HG03521 (cell line): ENCODE data around the gene YWHAG.
"Not testable (repeated sequence)": the region's sequence is repeated elsewhere in the genome, so short reads cannot be mapped to it uniquely, and the experiment has no call there.

Source experiments
- ATAC-seq: cut with Tn5 transposase; IDR thresholded peaks from one replicate; pipeline ENCODE4 v1.9.1; 2021; ENCODE audit warnings: mild to moderate bottlenecking, moderate library complexity; ENCODE audit not compliant: unreplicated experiment

YWHAG gene

DNA sequence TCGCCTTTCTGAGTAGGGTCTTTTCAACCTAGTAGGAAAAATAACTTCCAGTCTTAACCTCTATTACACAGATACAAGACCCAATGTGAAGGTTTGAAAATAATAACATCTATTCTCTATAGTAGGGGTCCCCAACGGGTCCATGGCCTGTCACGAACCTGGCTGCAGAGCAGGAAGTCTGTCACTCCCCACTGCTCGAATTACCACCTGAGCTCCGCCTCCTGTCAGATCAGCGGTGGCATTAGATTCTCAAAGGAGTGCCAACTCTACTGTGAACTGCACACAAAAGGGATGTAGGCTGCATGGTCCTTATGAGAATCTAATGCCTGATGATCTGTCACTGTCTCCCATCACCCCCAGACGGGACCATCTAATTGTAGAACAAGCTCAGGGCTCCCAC, 7.4 kb downstream of the YWHAG start:
- no peak for ATAC-seq

DNA sequence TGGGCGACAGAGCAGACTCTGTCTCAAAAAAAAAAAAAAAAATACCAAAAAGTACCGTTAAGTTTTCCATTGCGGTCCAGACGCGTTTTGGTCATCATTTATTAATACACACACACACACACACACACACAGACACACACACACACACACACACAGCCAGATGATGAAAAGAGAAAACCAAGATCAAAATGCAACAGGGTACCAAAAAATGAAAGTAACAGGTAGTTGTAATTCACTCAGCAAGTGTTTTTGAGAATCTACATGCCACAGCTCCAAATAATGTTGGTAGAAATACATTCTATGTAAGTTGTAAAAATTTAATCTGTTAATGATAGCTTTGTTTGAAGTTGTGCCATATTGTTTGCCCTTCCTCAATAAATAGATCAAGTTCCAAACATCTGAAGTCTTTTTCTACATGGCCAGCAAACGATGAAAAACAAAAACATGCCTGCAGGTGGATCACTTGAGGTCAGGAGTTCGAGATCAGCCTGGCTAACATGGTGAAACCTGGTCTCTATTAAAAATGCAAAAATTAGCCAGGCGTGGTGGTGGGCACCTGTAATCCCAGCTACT, 9.4 kb downstream of the YWHAG start:
- no peak for ATAC-seq

DNA sequence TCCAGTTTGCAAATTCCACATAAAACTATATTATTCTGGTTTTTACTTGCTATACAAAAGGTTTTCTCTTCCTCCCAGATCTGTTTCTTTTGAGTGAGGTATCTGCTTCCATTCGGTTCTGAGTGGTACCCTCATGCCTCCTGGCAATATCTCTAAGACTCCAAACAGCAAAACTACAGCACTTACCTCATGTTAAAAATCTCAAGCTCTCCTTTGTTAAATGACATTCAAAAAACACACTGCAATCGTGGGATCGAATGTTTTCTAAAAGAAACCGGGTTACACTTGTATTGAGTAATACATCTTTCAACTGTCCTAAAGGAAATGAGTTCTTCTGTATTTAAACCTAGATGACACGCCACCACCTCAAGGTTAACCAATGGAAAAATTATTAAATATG, 11.1 kb downstream of the YWHAG start:
- ATAC-seq: no peak

DNA sequence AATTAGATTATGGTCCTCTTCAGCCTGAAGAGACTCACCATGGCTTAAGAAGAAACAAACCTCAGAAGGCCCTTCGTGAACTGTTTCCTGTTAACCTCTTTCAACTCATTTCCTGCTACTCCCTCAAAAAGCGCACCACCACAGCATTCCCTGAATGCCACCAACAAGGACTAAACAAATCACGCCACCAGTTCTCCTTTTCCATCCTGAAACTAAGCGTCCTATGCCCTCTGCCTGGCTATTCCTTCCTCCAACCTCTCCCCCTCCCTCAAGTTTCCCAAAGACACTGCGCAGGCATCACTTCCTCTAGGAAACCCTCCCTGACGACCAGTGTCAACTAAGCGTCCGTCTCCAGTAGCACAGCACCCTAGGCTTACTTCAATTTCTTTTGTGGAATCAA, 12.0 kb downstream of the YWHAG start:
- ATAC-seq: no peak

DNA sequence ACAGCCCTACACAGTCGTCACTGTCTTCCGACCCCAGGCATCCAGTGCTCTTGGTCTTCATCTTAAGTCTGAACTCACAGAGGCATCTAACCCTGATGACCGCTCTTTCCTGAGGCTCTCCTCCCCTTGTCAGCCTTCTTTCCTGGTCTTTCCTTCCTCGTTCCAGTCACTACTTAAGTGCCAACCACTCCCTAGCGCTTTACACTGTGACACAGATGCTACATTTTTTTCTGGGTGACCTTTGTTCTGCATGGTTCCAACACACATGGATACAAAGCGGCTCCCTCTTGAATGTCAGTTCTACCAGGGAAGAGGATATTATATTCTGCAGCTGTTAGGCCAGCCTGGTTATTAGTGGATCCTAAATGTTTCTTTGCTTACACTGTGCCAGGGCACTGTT, 12.7 kb downstream of the YWHAG start:
- no peak for ATAC-seq

DNA sequence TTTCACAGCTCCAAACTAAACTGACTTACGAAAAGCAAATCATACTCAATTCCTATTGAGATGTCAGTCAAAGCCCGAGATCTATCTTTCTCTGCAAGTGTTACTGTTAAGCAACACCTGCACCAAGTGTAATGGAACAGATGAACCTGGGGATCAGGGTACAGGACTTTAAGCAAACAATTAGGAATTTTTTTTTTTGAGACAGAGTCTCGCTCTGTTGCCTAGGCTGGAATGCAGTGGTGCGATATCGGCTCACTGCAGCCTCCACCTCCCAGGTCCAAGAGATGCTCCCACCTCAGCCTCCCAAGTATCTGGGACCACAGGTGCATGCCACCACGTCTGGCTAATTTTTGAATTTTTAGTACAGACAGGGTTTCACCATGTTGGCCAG, 14.9 kb downstream of the YWHAG start:
- ATAC-seq: no peak

DNA sequence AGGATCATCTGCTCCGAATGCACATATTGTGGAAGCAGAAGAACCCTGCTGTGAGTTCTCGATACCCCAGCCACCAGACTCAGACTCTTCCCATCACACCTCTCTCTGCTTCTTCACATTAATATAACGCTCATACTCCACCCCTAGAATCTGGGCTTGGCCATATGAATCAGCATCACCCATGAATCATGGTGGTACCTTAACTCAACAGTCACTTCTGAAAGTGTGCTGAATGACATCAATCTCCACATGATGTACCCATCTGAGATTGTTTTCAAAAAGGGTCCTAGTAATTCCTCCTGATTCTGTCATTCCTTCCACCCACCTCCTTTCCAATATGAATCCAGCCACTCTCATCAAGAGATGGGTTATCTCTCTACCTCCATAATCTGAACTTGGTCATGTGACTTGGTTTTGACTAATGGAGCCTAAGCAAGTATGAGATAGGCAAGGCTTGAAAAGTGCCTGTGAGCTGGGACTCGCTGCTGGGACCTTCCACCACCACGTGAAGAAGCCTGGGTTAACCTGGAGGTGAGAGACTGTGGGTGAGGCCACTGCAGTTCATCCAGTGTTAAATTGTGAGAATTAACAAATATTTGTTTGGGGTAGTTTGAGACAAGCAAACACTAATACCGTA, 15.4 kb downstream of the YWHAG start:
- no peak for ATAC-seq

DNA sequence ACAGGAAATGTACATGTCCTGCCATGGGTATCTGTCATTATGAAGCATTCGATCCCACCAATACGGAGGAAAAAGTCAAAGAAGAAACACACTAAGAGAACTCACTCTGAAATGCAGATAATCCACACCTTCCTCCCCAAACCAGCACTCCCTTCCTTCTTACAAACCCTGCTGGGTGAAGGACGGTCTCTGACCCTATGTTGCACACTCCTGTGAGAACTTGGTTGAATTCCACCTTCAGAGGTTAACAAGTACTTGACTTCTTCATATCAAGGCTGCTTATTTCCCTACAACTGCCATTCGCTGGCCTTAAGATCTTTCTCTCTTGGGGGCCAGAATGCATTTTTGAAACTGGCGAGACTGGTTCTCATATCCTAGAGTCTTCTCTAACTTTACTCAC, 16.6 kb downstream of the YWHAG start:
- no peak for ATAC-seq

DNA sequence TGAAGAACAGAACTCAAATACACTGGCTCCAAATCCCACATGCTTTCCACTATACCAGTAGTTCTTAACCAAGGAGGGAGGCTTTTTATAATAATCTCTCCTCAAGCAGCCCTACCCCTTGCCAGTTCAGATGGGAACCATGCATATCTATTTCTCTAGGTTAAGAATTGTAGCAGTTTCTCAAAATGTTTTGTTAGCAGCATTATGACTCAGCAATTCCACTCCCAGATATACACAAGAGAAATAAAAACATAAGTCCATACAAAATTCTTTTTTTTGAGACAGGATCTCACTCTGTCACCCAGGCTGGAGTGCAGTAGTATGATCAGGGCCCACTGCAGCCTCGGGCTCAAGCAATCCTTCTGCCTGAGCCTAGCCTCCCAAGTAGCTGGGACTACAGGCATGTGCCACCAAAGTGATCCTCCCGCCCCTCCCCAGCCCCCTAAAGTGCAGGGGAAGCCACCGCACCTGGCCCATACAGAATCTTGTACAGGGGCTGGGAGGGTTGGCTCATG, 18.1 kb downstream of the YWHAG start:
- no peak for ATAC-seq

DNA sequence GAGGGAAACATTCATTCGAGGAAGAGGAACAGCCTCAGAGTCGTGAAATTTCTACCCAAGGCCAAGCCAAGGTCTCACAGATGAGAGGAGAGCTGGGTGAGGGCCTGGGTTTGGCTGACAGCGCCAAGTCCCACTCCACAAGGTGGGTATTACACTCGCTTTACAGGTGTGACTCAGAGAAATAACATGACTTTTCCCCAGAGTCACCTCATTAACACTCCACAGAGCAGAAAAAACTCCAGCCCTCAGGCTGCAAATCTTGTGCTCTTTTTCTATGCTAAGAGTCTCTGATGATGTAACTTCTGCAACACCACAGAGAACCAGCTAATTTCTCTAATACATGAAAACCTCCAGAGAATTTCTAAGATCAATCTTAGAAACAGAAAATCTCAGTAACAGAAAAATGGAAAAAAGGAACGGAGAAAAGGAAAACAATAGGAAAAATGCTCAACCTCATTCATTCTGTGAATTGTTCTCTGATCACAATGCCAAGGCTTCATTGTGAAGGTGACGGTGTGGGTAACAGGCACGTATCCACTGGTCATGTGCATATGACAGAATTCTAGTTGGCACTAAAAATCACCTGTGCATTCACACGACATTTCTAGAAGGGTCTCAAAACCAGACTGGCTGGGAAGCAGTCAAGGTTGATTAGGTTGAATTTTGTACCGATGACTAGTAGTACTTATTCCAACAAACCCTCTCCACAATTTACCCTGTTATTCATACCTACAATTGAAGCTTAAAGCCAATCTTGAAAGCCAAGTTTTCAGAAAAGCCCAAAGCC, 20.3 kb downstream of the YWHAG start:
- no peak for ATAC-seq

DNA sequence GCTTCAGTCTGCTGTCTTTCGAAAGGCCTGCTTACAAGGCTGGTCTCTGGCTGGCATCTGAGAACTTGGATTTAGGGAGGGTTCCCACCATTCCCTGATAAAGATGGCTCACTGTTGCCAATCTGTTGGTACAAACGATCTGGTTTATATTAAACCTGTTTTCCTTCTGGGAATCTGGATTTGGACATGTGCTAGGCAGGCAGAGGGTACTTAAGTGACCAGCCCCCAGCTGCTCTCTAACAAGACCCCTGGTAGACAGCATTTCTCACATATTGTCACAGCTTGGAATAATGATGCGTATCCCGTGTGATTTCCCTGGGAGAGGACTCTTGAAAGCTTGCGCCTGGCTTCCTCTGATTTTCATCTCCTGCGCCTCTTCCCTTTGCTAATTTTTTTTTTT, 21.6 kb downstream of the YWHAG start:
- ATAC-seq: no peak

DNA sequence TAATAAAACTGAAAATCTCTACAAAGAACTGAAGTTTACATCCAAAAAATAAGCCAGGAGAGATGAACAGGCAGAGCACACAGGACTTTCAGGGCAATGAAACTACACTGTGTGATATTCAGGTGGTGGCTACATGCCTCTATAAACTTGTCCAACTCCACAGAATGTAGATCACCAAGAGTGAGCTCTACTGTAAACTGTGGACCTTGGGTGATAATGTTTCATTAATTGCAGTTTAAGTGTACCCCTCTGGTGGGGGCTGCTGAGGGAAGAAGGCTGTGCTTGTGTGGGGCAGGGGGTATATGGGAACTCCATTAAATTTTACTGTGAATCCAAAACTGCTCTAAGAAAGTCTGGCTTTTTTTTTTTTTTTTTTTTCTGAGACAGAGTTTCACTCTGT, 22.7 kb downstream of the YWHAG start:
- ATAC-seq: no peak

DNA sequence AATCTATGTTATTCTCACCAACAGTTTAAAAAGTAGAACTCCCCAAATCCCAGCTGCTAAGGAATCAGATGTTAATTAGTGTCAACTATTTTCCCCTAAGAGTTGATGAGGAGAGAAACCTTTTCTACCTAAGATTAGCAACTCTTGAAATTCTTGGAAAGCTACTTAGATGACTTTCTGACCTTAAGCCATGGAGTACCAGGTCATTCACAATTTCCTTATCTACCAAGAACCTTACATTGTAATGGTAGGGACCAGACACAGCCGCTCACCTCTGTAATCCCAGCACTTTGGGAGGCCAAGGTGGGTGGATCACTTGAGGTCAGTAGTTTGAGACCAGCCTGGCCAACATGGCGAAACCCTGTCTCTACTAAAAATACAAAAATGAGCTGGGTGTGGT, 23.4 kb downstream of the YWHAG start:
- ATAC-seq: not testable (repeated sequence)

DNA sequence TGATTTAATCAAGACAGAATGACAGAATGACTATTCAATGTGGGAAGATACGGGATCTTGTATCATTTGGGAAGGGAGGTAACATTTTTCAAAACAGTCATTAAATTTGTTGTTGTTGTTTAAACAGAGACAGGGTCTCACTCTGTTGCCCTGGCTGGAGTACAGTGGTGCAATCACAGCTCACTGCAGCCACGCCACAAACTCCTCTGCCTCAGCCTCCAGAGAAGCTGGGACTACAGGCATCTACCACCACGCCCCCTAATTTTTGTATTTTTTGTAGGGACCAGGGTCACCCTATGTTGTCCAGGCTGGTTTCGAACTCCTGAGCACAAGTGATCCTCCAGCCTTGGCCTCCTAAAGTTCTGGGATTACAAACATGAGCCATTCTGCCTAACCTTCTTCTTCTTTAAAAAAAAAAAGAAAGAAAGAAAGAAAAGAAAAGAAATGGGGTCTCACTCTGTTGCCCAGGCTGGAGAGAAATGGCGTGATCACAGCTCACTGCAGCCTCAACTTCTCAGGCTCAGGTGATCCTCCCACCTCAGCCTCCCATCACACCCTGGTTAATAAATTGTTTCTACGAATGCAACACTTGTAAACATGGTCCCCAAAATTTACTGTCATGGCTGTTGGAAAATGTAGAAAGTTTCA, 24.3 kb downstream of the YWHAG start:
- ATAC-seq: no peak

DNA sequence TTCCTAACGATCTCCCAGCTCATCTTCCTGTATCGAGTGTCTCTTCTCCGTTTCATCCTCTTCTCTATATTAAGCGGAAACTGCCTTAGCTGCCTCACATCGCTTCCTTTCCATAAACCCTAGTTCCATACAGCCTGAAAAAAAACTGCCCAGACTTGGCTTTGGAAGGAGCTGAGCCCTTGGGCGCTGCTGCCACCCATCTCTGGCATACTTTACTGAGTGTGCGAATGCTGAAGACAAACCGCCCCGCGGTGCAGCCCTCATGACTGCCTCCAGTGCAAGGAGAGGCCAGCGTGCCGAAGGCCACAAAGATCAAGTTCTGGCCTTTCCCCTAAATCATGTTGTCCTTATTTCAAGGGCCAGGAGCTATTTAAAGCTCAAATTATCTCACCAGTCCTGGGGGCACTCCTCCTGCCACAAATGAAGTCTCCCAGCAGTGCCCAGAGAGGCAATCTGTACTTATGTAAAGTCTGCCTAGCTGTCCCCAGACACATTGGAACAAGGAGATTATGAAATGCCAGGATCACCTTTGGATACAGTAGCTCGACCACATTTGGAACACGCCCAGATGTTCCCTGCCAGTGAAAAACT, 25.2 kb downstream of the YWHAG start:
- ATAC-seq: no peak

DNA sequence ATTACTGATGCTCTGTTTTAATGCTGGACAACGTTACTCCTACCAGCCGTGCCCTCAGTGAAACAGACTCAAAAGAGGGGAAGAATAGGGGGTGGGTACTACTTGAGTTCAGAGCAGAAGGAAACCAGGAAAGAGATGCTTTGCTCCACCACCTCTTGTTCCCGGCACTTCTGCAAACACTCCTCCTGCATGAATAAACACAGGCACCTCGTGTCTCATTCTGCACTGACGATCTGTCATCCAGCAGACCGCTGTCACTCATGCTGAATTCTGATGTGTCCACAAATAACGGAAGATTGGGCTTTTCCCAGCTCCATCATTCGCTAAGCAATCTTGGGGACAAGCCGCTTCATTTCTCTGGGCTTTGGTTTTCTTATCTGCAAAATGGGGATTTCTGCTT, 26.7 kb downstream of the YWHAG start:
- no peak for ATAC-seq

DNA sequence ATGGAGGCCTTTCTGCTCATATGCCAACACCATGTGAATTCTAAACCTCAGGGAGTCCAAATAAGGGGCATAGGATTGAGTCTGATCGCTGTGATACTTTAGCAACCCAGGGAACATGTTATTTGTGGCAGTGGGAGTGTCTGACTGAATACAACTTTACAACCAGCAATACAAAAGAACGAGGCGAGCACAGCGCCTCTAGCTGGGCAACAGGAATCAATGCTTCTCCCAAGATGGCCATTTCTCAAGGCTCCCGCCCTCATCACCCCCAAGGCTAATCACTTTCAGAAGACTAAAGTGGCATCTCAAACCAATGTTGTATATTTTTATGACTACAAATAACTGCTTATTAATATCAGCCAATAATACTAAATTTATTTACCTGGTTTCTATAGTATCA, 28.1 kb downstream of the YWHAG start:
- no peak for ATAC-seq

DNA sequence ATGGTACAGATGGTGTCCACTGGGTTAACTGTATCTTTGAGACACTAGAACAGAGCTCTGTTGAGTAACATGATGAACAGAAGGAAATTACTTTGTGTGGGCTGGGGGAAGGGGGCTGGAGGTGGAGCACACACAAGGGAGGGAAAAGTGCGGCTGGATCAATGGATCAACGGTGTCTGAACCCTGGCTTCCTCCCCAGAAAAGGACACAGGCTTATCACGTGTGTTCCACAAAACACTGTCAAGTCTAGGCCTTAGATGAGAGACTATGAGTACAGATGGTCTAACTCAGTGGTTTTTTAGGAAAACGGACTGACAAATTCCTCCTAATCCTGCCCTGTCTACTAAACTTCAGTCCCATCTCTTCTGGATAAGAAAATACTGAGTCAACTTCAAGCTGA, 28.5 kb downstream of the YWHAG start:
- ATAC-seq: no peak

DNA sequence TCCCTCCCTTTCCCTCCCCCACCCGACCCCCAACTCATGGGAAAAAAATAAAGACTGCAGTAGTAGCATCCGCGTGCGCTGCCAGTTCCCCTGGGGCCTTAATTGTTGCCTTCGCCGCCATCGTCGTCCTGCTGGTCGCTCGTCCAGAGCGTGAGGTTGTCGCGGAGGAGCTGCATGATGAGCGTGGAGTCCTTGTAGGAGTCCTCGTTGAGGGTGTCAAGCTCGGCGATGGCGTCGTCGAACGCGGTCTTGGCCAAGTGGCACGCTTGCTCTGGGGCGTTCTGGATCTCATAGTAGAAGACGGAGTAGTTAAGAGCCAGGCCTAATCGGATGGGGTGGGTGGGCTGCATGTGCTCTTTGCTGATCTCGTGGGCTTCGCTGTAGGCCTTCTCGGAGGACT, 29.3 kb downstream of the YWHAG start:
- ATAC-seq: no peak

DNA sequence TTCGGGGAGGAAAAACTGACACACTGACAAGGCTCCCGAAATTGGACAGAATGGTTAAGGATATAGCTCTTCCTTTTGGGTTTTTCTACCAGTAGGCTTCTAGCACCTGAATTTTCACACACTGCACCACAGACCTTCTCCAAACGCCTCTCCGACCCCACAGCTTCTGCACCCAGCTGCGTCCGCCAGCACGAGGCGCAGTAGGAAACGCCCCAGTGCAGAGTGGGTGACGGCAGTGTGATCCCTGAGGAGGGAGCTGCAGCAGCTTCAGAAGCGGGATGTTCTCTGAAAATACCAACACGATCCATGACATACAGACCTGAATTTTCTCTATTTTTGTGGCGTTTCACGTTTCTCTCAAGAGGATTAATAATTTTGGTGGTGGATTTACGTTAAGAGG, 30.4 kb downstream of the YWHAG start:
- no peak for ATAC-seq

DNA sequence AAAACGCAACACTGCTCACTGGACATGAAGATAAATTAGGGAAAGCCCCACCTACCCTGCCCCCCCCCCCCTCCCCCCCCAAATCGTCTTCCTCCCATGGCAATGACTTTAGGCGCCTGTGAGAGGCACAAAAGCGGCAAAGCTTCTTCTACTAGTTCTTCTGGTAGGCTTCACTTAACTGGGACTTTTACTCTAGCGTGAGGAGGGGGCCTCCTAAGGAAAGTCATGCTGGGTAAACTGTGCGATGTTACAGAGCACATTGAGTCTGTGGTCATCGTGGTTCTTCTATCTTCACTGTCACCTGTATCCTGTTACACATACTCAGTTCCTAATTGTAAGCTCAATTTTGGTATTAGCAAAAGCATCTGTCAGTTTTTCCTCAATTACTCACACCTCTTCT, 31.2 kb downstream of the YWHAG start:
- ATAC-seq: no peak
